K562 (cell line): Measurements from ENCODE around the gene GULP1. TPM values are rescaled to one million over a fixed set of nuclear protein-coding genes. Genes with fewer than 3 reads are reported as not detected.

Source experiments
- ATAC-seq: fragments of 200-7000 bp; cut with Tn5 transposase; 3 replicates; pipeline ENCODE4 v1.9.1; 2020; ENCODE audit warnings: moderate library complexity
- BruUV-seq: library from RNA; stranded (reverse); fragments of 400-500 nt; replicated peaks from 2 replicates; lab custom pipeline; 2021; lab: Mats Ljungman, UMichigan
- CTCF ChIA-PET: fragments of 300-600 bp; formaldehyde crosslinking; extraction: SDS; loops from one replicate; lab custom pipeline; 2021; ENCODE audit warnings: low intra/inter-chr PET ratio; lab: Yijun Ruan, JAX
- POLR2A ChIA-PET: fragments of 300-600, 350-650 bp; sonication (Branson Sonifier 250); formaldehyde crosslinking; extraction: SDS; loops from one replicate; lab custom pipeline; 2021; ENCODE audit warnings: antibody characterized with exemption, inconsistent platforms; lab: Yijun Ruan, JAX
- DNase-seq, 4 experiments: peaks; one replicate each; pipeline versions ENCODE4 v3.0.0 to v3.0.0-alpha.2; 2011 to 2018; ENCODE audit warnings: low spot score in 3 of 4, mixed read lengths in 3 of 4; ENCODE audit errors: extremely low read depth in 1 of 4
- FAIRE-seq: peaks from 2 replicates; lab custom pipeline; 2011; peaks lifted over from hg19 to GRCh38; lab: Jason Lieb, UNC
- H2AFZ ChIP-seq: 2 replicates; pipeline ENCODE4 v1.6.0; 2011; ENCODE audit warnings: low read depth, low read length, control low read depth, inconsistent platforms
- H3K27ac ChIP-seq: fragments of 200-600 bp; 3 replicates; pipeline ENCODE4 v1.8.0; 2011; ENCODE audit warnings: low read depth, mild to moderate bottlenecking, control low read depth, inconsistent platforms, low read length, moderate library complexity, mixed read lengths; ENCODE audit errors: extremely low read depth
- H3K27me3 ChIP-seq, 2 experiments: fragments of 300-600 bp in 1 of 2; 2 replicates in 1 of 2; 3 replicates in 1 of 2; pipeline versions ENCODE4 v1.6.0 to v1.8.0; 2011; ENCODE audit warnings: inconsistent platforms in 2 of 2, low read length in 2 of 2, mild to moderate bottlenecking in 1 of 2, mixed read lengths in 1 of 2, moderate library complexity in 1 of 2; ENCODE audit not compliant: control insufficient read depth in 2 of 2, insufficient read depth in 2 of 2
- H3K36me3 ChIP-seq: fragments of 300-600 bp; 3 replicates; pipeline ENCODE4 v1.8.0; 2011; ENCODE audit warnings: mild to moderate bottlenecking, low read length, inconsistent platforms; ENCODE audit not compliant: control insufficient read depth, insufficient read depth
- H3K4me1 ChIP-seq, 2 experiments: fragments of 200-600 bp in 1 of 2; replicated peaks in 1 of 2; 2 replicates in 1 of 2; 3 replicates in 1 of 2; pipeline versions ENCODE4 v1.5.1 to v1.8.0; 2011; ENCODE audit warnings: inconsistent platforms in 2 of 2, low read length in 2 of 2, mild to moderate bottlenecking in 1 of 2, mixed read lengths in 1 of 2, moderate library complexity in 1 of 2; ENCODE audit not compliant: control insufficient read depth in 2 of 2, insufficient read depth in 2 of 2
- H3K4me2 ChIP-seq: 2 replicates; pipeline ENCODE4 v1.6.1; 2011; ENCODE audit warnings: low read length, control low read depth, inconsistent platforms, mixed read lengths; ENCODE audit not compliant: insufficient read depth
- H3K4me3 ChIP-seq: fragments of 200-600 bp; sonication (generic), shearing (Covaris generic); 2 replicates; pipeline ENCODE4 v1.5.1; 2016; ENCODE audit warnings: control low read depth, inconsistent platforms
- H3K79me2 ChIP-seq: fragments of 200-600 bp; 3 replicates; pipeline ENCODE4 v1.8.0; 2011; ENCODE audit warnings: low read length, inconsistent platforms; ENCODE audit not compliant: control insufficient read depth, insufficient read depth
- H3K9ac ChIP-seq, 2 experiments: 2 replicates each; pipeline versions ENCODE4 v1.6.0 to v1.6.1; 2011; ENCODE audit warnings: low read depth in 2 of 2, low read length in 2 of 2, control low read depth in 1 of 2, inconsistent platforms in 1 of 2, mild to moderate bottlenecking in 1 of 2, mixed read lengths in 1 of 2; ENCODE audit not compliant: insufficient read depth in 1 of 2
- H3K9me1 ChIP-seq: one replicate; pipeline ENCODE4 v1.6.0; 2011; ENCODE audit warnings: inconsistent platforms, mild to moderate bottlenecking, low read length, moderate library complexity; ENCODE audit not compliant: control insufficient read depth, insufficient read depth
- H3K9me3 ChIP-seq: replicated peaks from 2 replicates; pipeline ENCODE4 v1.5.1; 2011; ENCODE audit warnings: low read depth, low read length, inconsistent platforms; ENCODE audit not compliant: control insufficient read depth, insufficient read depth
- H4K20me1 ChIP-seq: replicated peaks from 2 replicates; pipeline ENCODE4 v1.6.1; 2011; ENCODE audit warnings: low read length, inconsistent platforms, mixed read lengths; ENCODE audit not compliant: control insufficient read depth, insufficient read depth
- ESRRA ChIP-seq: fragments of 450-650 bp; IDR thresholded peaks from 2 replicates; pipeline ENCODE4 v1.6.1; 2014; ENCODE audit warnings: low read depth, mild to moderate bottlenecking, moderate library complexity, borderline replicate concordance
- ID3 ChIP-seq, 2 experiments: fragments of 250-450 bp in 1 of 2; fragments of 450-650 bp in 1 of 2; sonication (Bioruptor Pico) in 1 of 2; IDR thresholded peaks; 2 replicates each; pipeline versions ENCODE4 v1.6.1 to v1.8.0; 2016 to 2021; ENCODE audit warnings: mild to moderate bottlenecking in 2 of 2, moderate library complexity in 2 of 2, missing compliant biosample characterization in 1 of 2, missing genetic modification characterization in 1 of 2
- MAFG ChIP-seq: fragments of 450-650 bp; conservative IDR thresholded peaks from 2 replicates; pipeline ENCODE4 v1.6.1; 2016; ENCODE audit warnings: missing genetic modification characterization, missing compliant biosample characterization
- MXD1 ChIP-seq: fragments of 250-450 bp; sonication (Bioruptor Pico); IDR thresholded peaks from 2 replicates; pipeline ENCODE4 v1.8.0; 2021; ENCODE audit warnings: borderline replicate concordance, mild to moderate bottlenecking, moderate library complexity; ENCODE audit not compliant: poor library complexity, severe bottlenecking
- NFIX ChIP-seq: fragments of 250-450 bp; sonication (Bioruptor Pico); IDR thresholded peaks from 2 replicates; pipeline ENCODE4 v1.4.0; 2020; ENCODE audit warnings: low read depth, mild to moderate bottlenecking, moderate library complexity
- PHF20 ChIP-seq: fragments of 450-650 bp; IDR thresholded peaks from 2 replicates; pipeline ENCODE4 v1.6.1; 2018; ENCODE audit not compliant: partially characterized antibody
- PHF8 ChIP-seq: fragments of 200-600 bp; sonication (generic); IDR thresholded peaks from 2 replicates; pipeline ENCODE4 v1.6.1; 2012; ENCODE audit warnings: mixed run types, mild to moderate bottlenecking, inconsistent platforms, low read length, moderate library complexity, borderline replicate concordance
- POLR3A ChIP-seq: IDR thresholded peaks from 2 replicates; pipeline ENCODE4 v1.6.1; 2011; ENCODE audit warnings: borderline replicate concordance, mild to moderate bottlenecking, moderate library complexity; ENCODE audit not compliant: insufficient read length, insufficient read depth; ENCODE audit errors: extremely low read depth
- SIN3B ChIP-seq: fragments of 450-650 bp; IDR thresholded peaks from 2 replicates; pipeline ENCODE4 v1.6.1; 2017; ENCODE audit warnings: low read depth, mild to moderate bottlenecking, moderate library complexity
- SMC3 ChIP-seq: conservative IDR thresholded peaks from 2 replicates; pipeline ENCODE4 v1.6.1; 2011; ENCODE audit warnings: low read depth, low read length, improper control_type of control experiment; ENCODE audit not compliant: insufficient read depth
- TAL1 ChIP-seq: fragments of 450-650 bp; IDR thresholded peaks from 2 replicates; pipeline ENCODE4 v1.6.1; 2016; ENCODE audit warnings: mild to moderate bottlenecking
- VEZF1 ChIP-seq: fragments of 200-800 bp; sonication (Bioruptor generic); IDR thresholded peaks from 2 replicates; pipeline ENCODE4 v1.6.1; 2017; ENCODE audit warnings: missing genetic modification characterization, missing compliant biosample characterization
- ZNF830 ChIP-seq: fragments of 250-450 bp; sonication (Bioruptor Pico); IDR thresholded peaks from 2 replicates; pipeline ENCODE4 v1.5.0; 2021; ENCODE audit warnings: mild to moderate bottlenecking
- WGBS: fragments of 100-300 bp; shearing (Covaris generic); methylation state at CpG from one replicate; pipeline ENCODE4 v1.1.6; 2016; ENCODE audit warnings: low coverage, mixed read lengths; ENCODE audit not compliant: insufficient coverage; ENCODE audit errors: missing lambda C conversion rate; 5-methylcytosine and 5-hydroxymethylcytosine counted together
- in situ Hi-C: fragments of 300-500 bp; cut with MboI; formaldehyde crosslinking; loops from 4 replicates; pipeline ENCODE4 v1.15.0; 2018; ENCODE audit warnings: inconsistent platforms, mixed read lengths
- intact Hi-C: fragments of 100-400 bp; cut with micrococcal nuclease; formaldehyde crosslinking; loops from 2 replicates; pipeline ENCODE4 v1.14.2; 2022
- polyA plus RNA-seq, 8 experiments: library from polyadenylated mRNA; depleted of rRNA in 4 of 8; stranded (reverse) in 5 of 8; unstranded in 3 of 8; fragments of >200 nt; fragmentation: Nextera tagmentation in 2 of 8; fragmentation: Illumina TruSeq in 1 of 8; extraction: Ambion mirVana in 2 of 8; extraction: Trizol in 1 of 8; gene quantifications; 2 replicates each; pipeline versions ENCODE4 v1.2.1 to v1.2.3, GENCODE V29; 2011 to 2014; ENCODE audit warnings: inconsistent platforms in 1 of 8, missing spikeins in 1 of 8
- total RNA-seq, 7 experiments: library from RNA; depleted of rRNA in 6 of 7; stranded (reverse); fragments of >200 nt in 6 of 7; fragmentation: Illumina TruSeq in 2 of 7; extraction: Trizol in 2 of 7; gene quantifications; 2 replicates each; pipeline versions ENCODE4 v1.2.1 to v1.2.3, GENCODE V29; 2011 to 2021; ENCODE audit warnings: low replicate concordance in 1 of 7

GULP1 gene
- total and polyA plus RNA-seq, 9 of the 15 experiments (the other 6 are each of a cell fraction or from before 2014, with no cell fraction given), result 8.5 to 25.3 (median 19.5) TPM

DNA sequence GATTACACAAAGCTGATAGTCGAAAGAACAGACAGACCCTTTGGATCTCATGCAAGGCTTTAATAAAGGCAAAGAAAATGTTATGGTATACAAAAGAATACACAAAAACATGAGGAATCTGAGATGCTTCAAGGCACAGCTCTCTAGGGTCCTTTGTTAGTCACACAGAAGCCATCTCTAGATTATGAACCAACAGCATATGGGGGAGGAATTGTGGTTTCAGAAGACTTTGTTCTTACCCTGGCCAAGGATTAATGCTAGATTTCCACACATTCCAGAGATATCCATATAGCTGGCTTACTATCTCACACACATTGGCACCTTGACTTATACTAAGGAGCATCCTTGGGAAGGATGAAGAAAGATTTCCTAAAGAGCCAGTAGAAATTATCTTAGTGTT is 206.1 kb downstream of the GULP1 start:
- Histone ChIP-seq H3K27me3 (no peaks in the 10 kb centered on the region), H3K4me3 (no peak overlapping the region), H3K27ac (no peak overlapping the region), H2AFZ (no peak overlapping the region), H3K9ac (no peak overlapping the region), H3K79me2 (no peaks in the 10 kb centered on the region), H3K4me2 (no peak overlapping the region), H3K9me3 (no peaks in the 10 kb centered on the region), H4K20me1 (no peaks in the 10 kb centered on the region), H3K9me1 (no peaks in the 10 kb centered on the region), H3K36me3 (no peaks in the 10 kb centered on the region), H3K4me1 (no peaks in the 10 kb centered on the region)
- DNase-seq (no peak), FAIRE-seq (no peak), ATAC-seq (no peak)
- ChIA-PET CTCF (no interaction called here), POLR2A (no interaction called here)
- 89% methylated on average over 1 of the region's 1 CpG for WGBS
- BruUV-seq, result no TSS peak
- intact Hi-C loops, result no loop called here
- in situ Hi-C loops, result no loop called here
- TF ChIP-seq TAL1 (no peak), MAFG (tag) (no peak), MXD1 (CRISPR knock-in tag) (no peak), PHF8 (no peak), SIN3B (no peak), ESRRA (no peak), ID3 (CRISPR knock-in tag; IDR thresholded peaks at IDR 0.05) (no peak), ID3 (tag; IDR thresholded peaks at IDR 0.05) (no peak), PHF20 (no peak), NFIX (CRISPR knock-in tag) (no peak), VEZF1 (no peak), ZNF830 (CRISPR knock-in tag) (no peak), SMC3 (no peak), POLR3A (no peak)
